HG02623 (cell line): ENCODE results near the gene SPATA7.
"Not testable (repeated sequence)": the region's sequence is repeated elsewhere in the genome, so short reads cannot be mapped to it uniquely, and the experiment has no call there.

Experiments
- ATAC-seq: cut with Tn5 transposase; IDR thresholded peaks from one replicate; pipeline ENCODE4 v1.9.1; 2021; ENCODE audit warnings: moderate library complexity; ENCODE audit not compliant: unreplicated experiment

Gene SPATA7

DNA sequence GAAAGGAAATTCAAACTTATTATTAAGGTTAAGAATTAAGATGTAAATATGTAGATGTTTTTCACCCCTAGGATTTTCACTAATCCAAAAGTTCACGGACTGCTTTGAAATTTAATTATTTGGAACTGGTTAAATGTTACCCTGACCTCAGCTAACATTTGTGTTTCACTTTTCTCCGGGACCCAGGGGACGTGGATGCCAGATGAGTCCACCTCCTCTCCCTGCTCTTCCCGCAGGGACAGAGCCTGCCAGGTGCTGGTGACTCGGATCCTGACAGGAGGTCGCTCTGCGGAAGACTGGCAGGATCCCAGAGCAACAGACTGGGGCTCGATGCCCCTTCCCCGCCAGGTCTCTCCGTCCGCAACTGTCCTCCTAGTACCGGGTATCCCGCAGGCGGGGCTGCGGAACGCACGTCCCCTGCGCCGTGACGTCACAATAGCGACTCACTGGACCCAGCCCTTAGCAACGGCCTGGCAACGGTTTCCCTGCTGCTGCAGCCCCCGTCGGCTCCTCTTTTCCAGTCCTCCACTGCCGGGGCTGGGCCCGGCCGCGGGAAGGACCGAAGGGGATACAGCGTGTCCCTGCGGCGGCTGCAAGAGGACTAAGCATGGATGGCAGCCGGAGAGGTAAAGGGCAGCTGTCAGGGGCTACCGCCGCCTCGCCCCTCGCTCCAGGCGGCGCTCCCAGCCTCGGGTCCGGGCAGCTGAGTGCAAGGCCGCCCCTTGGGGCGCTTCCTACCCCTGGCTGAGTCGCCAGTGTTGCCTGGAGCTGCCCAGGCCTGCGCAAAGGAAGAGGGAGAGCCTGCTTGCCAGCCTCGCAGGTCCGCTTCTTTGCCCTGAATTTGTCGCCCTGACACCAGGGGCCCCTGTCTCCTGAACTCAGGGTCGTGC is at the start of gene SPATA7:
Gene SPATA7 (plus strand): TSS at position 446 of the 890 bp plus-strand sequence. CDS start 162 bp downstream, at position 608.
- ATAC-seq: peak; percentile 100

DNA sequence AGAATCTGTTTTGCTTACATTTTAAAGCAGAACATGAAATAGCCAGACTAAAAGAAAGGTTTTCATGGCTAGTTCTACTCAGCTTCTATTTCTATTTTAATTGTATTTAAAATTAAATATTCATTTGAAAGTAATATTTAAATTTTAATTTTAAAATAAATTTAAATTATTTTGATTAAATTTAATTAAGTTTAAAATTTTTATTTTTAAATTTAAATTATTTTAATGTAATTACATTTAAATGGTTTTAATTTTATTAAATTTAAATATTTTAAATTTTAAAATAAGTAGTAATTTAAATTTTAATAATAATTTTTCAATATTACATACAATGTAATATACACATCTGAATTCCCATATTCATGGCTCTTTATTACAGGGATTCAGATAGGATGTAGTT is 45.1 kb upstream of the SPATA7 start:
- ATAC-seq: no peak

GRCh38 chr14:88342980-88343379 is 42.5 kb upstream of the SPATA7 start:
- ATAC-seq: no peak

GRCh38 chr14:88346048-88346639 is 39.3 kb upstream of the SPATA7 start:
- ATAC-seq: no peak

GRCh38 chr14:88348546-88348945 is 36.9 kb upstream of the SPATA7 start:
- ATAC-seq: no peak

DNA sequence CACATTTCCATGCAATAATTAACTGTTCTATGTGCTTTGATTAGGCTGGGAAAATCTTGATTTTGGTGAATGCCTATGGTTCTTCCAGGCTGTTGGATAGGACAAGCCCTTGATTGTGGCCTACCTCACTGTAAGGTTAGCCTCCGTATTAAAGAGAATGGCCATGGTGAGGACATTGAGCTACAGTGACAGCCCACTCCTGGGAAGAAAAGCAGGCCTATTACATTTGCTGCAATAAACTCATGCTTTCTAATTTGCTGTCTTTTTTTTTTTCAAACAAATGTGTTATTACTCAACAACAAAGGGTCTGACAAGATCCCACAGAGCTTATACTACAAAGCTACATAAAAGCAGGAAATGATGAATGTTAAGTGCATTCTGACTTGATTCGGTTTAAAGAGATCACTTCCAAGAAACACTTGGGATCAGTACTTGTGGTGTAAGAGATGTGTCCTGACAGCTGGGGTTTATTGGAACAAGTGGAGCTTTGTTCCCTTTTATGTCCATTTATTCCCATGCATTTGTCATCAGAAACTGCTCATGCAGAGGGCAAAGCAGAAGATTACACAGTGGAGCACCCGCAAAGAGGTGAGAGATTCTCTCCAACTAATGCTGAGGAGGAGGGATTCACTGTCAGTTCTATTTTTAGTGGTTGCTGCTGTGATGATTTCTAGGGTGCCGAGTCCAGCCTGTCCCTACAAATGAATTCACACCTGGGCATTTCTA is 33.3 kb upstream of the SPATA7 start:
- ATAC-seq: no peak

DNA sequence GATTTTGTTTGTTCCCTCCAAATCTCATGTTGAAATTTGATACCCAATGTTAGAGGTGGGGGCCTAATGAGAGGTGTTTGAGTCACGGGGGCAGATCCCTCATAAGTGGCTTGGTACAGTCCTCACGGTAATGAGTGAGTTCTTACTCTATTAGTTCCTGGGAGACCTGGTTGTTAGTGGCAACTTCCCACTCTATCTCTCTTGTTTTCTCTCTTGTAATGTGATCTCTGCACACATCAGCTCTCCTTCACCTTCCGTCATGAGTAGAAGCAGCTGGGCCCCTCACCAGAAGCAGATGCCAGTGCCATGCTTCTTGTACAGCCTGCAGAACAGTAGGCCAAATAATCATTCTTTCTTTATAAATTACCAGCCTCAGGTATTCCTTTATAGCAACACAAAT is 32.8 kb upstream of the SPATA7 start:
- ATAC-seq: no peak

GRCh38 chr14:88354358-88354757 is 31.1 kb upstream of the SPATA7 start:
- ATAC-seq: no peak

DNA sequence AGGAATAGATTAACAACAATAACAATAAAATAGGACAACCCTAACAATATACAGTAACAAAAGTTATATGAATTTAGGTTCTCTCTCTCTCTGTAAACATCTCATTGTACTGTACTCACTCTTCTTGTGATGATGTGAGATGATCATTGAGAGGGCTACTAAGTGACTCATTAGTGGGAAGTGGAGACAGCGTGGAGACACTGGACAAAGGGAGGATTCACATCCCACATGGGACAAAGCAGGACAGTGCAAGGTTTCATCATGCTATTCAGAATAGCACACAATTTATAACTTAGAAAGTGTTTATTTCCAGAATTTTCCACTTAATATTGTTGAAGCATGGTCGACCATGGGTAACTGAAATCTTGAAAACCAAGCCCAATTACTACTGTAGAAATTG is 26.0 kb upstream of the SPATA7 start:
- no peak for ATAC-seq

DNA sequence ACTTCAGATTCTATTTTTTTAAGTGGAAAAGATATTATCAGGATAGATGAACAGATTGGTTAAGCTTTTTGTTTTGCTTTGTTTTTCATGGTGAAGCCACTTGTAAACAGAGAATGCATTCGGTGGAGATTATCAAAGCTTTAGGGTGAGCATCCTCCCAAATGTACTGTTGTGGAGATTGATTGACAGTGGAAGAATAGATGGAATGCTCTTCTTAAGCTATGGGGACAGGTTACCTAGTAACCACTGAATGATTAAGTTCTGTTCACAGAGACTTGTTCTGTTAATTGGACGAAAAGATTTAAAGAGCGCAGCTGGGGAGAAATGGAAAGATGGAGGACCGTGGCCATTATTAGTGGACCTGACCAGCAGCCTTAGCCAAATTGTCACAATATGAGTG is 21.8 kb upstream of the SPATA7 start:
- ATAC-seq: no peak

- no peak for ATAC-seq
Observed at GRCh38 chr14:88364710-88365413, 20.6 kb upstream of the SPATA7 start.

DNA sequence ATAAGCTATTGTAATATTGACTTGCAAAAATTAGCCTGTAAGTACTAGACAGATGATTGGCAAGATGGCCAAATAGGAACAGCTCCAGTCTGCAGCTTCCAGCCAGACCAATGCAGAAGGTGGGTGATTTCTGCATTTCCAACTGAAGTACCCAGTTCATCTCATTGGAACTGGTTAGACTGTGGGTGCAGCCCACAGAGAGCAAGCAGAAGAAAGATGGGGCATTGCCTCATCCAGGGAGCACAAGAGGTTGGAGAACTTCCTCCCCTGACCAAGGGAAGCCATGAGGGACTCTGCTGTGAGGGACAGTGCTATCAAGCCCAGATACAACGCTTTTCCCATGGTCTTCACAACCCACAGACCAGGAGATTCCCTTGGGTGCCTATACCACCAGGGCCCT is 16.0 kb upstream of the SPATA7 start:
- ATAC-seq: no peak

- ATAC-seq: no peak
Observed at GRCh38 chr14:88379706-88380343, 5.6 kb upstream of the SPATA7 start.

DNA sequence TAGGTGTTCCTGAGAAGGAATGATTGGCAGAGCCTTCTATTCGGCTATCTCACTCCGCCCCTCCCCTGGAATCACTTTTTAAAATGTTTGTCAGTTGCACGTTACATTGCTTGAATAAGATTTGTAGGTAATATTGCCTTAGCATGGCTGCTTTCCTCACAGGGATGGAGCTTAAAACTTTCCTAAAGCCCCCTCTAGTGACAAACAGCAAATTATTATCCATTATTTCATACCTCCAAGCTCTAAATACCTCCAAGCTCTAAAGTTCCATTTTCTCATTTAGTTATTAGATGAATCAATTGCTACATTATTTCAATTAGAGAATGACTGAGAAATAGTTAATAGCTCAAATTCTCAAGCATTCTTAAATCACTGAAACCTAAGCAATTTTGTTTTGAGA is 5.1 kb upstream of the SPATA7 start:
- no peak for ATAC-seq

GRCh38 chr14:88381634-88382033 is 3.8 kb upstream of the SPATA7 start:
- not testable (repeated sequence) for ATAC-seq

- no peak for ATAC-seq
Observed at GRCh38 chr14:88384718-88385117, 739 bp upstream of the SPATA7 start.

DNA sequence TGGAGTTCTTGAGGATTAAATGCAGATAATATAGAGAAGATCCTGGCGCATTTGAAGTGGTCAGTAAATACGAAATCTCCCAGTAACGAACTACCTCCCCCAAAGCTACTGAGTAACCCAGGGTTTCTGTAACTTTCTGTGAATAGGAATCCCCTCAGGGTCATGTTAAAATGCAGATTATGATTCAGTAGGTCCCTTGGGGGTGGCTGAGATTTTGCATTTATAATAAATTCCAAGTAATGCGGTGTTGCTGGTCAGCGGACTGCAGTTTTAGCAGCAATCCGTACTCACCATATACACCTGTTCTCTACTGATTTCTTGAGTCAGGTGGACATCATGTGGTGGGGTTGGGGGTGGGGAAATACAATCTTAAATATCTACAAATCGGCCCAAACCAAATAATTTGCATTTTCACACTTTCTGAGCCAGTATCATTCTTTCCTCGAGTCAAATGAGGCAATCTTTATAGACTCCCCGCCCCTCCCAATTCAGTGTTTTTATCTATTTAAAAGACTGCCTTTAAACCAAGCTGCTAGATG is 868 bp downstream of the SPATA7 start:
- no peak for ATAC-seq

- ATAC-seq: no peak
Observed at GRCh38 chr14:88388741-88389282, 3.4 kb downstream of the SPATA7 start.

- ATAC-seq: no peak
Observed at GRCh38 chr14:88392609-88393008, 7.2 kb downstream of the SPATA7 start.

- no peak for ATAC-seq
Observed at GRCh38 chr14:88411039-88411438, 25.6 kb downstream of the SPATA7 start.
